Lower leg skin (tissue), 3 donors: ENCODE data around the gene KCNMA1.

Source experiments
- CTCF ChIP-seq, 3 donors: fragments of 450-650 bp; IDR thresholded peaks; one replicate each; pipeline ENCODE4 v1.5.1; 2016; ENCODE audit warnings: antibody characterized with exemption in 3 of 3, mild to moderate bottlenecking in 3 of 3, moderate library complexity in 2 of 3
- POLR2A ChIP-seq, 2 donors: fragments of 450-650 bp; IDR thresholded peaks; one replicate each; pipeline ENCODE4 v1.6.1; 2016 to 2017; ENCODE audit warnings: antibody characterized with exemption in 2 of 2, mild to moderate bottlenecking in 1 of 2, moderate library complexity in 1 of 2

GRCh38 chr10:77614778-77615625 lies 22.6 kb downstream of the KCNMA1 start:
- no peak for TF ChIP-seq CTCF (IDR thresholded peaks at IDR 0.05)
- TF ChIP-seq POLR2A (IDR thresholded peaks at IDR 0.05), result no peak
